Ishikawa (cell line): ENCODE results near the gene RNF149.

Experiments used
- CEBPB ChIP-seq: IDR thresholded peaks from 2 replicates; pipeline ENCODE4 v1.6.1; 2012
- CREB1 ChIP-seq: IDR thresholded peaks from 2 replicates; pipeline ENCODE4 v1.6.1; 2012; ENCODE audit warnings: low read depth
- EGR1 ChIP-seq: IDR thresholded peaks from 2 replicates; pipeline ENCODE4 v1.6.1; 2012
- EP300 ChIP-seq: IDR thresholded peaks from 2 replicates; pipeline ENCODE4 v1.6.1; 2012; ENCODE audit warnings: borderline replicate concordance
- FOXM1 ChIP-seq: IDR thresholded peaks from 2 replicates; pipeline ENCODE4 v1.6.1; 2012; ENCODE audit warnings: low read depth, borderline replicate concordance
- NFIC ChIP-seq: IDR thresholded peaks from 2 replicates; pipeline ENCODE4 v1.6.1; 2012
- RAD21 ChIP-seq: IDR thresholded peaks from 2 replicates; pipeline ENCODE4 v1.6.1; 2012; ENCODE audit warnings: low read depth
- TAF1 ChIP-seq: IDR thresholded peaks from 2 replicates; pipeline ENCODE4 v1.6.1; 2012; ENCODE audit warnings: low read depth, mild to moderate bottlenecking
- TCF12 ChIP-seq: IDR thresholded peaks from 2 replicates; pipeline ENCODE4 v1.6.1; 2012; ENCODE audit warnings: low read depth
- TEAD4 ChIP-seq: IDR thresholded peaks from 2 replicates; pipeline ENCODE4 v1.6.1; 2012
- USF1 ChIP-seq: IDR thresholded peaks from 2 replicates; pipeline ENCODE4 v1.6.1; 2012
- YY1 ChIP-seq: IDR thresholded peaks from 2 replicates; pipeline ENCODE4 v1.6.1; 2012; ENCODE audit warnings: low read depth
- ZBTB7A ChIP-seq: IDR thresholded peaks from 2 replicates; pipeline ENCODE4 v1.6.1; 2012; ENCODE audit warnings: low read depth
- TF ChIP-seq, protein P1 (sequence below): IDR thresholded peaks from 2 replicates; pipeline ENCODE4 v1.6.1; 2012; ENCODE audit warnings: low read depth, mild to moderate bottlenecking
- TF ChIP-seq, protein P2 (sequence below): IDR thresholded peaks from 2 replicates; pipeline ENCODE4 v1.6.1; 2012

The RNF149 gene

GRCh38 chr2:101231240-101231639, 77.3 kb downstream of the RNF149 start:
- no peak for TF ChIP-seq CREB1
- no peak for TF ChIP-seq YY1
- TF ChIP-seq, protein P1, sequence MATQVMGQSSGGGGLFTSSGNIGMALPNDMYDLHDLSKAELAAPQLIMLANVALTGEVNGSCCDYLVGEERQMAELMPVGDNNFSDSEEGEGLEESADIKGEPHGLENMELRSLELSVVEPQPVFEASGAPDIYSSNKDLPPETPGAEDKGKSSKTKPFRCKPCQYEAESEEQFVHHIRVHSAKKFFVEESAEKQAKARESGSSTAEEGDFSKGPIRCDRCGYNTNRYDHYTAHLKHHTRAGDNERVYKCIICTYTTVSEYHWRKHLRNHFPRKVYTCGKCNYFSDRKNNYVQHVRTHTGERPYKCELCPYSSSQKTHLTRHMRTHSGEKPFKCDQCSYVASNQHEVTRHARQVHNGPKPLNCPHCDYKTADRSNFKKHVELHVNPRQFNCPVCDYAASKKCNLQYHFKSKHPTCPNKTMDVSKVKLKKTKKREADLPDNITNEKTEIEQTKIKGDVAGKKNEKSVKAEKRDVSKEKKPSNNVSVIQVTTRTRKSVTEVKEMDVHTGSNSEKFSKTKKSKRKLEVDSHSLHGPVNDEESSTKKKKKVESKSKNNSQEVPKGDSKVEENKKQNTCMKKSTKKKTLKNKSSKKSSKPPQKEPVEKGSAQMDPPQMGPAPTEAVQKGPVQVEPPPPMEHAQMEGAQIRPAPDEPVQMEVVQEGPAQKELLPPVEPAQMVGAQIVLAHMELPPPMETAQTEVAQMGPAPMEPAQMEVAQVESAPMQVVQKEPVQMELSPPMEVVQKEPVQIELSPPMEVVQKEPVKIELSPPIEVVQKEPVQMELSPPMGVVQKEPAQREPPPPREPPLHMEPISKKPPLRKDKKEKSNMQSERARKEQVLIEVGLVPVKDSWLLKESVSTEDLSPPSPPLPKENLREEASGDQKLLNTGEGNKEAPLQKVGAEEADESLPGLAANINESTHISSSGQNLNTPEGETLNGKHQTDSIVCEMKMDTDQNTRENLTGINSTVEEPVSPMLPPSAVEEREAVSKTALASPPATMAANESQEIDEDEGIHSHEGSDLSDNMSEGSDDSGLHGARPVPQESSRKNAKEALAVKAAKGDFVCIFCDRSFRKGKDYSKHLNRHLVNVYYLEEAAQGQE: no peak
- TF ChIP-seq TCF12: no peak
- TF ChIP-seq EGR1: no peak
- TF ChIP-seq, protein P2, sequence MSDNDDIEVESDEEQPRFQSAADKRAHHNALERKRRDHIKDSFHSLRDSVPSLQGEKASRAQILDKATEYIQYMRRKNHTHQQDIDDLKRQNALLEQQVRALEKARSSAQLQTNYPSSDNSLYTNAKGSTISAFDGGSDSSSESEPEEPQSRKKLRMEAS: no peak
- TF ChIP-seq TAF1: no peak
- no peak for TF ChIP-seq CEBPB
- TF ChIP-seq EP300: no peak
- no peak for TF ChIP-seq ZBTB7A
- TF ChIP-seq FOXM1: no peak
- no peak for TF ChIP-seq USF1
- no peak for TF ChIP-seq TEAD4
- no peak for TF ChIP-seq RAD21
- no peak for TF ChIP-seq NFIC

- TF ChIP-seq TEAD4: peak; percentile 72
- TF ChIP-seq YY1: no peak
- TF ChIP-seq EP300: 0 out of 2 replicates have a peak, but pooled peaks have one; percentile 9
- no peak for TF ChIP-seq FOXM1
- TF ChIP-seq CREB1: no peak
- TF ChIP-seq CEBPB: no peak
- TF ChIP-seq USF1: no peak
These were observed 77.9 kb downstream of the RNF149 start for GRCh38 chr2:101230541-101231001.
